CD8-positive, alpha-beta memory T cell (primary cell): ENCODE results near the gene GRIP1. TPM values are rescaled to one million over a fixed set of nuclear protein-coding genes. Genes with fewer than 3 reads are reported as not detected.
A peak's percentile ranks its signal among the peaks of the same experiment; 100 is the strongest.

ENCODE experiments used
- CTCF ChIA-PET: fragments of 350-600 bp; sonication (Branson Sonifier 250); formaldehyde crosslinking; loops from one replicate; lab custom pipeline; 2021; ENCODE audit warnings: antibody characterized with exemption; lab: Charles Lee
- POLR2A ChIA-PET: fragments of 350-600 bp; sonication (Branson Sonifier 250); formaldehyde crosslinking; loops from one replicate; lab custom pipeline; 2021; ENCODE audit warnings: antibody characterized with exemption; lab: Charles Lee
- DNase-seq, 5 donors: peaks; one replicate each; pipeline versions ENCODE4 v3.0.0 to v3.0.0-alpha.2; 2020 to 2022; ENCODE audit warnings: mixed read lengths in 1 of 5
- H3K27ac ChIP-seq: one replicate; pipeline ENCODE4 v1.7.0; 2013; ENCODE audit warnings: low read depth, mild to moderate bottlenecking, low read length, moderate library complexity
- H3K27me3 ChIP-seq: 2 replicates; pipeline ENCODE4 v1.7.0; 2013; ENCODE audit warnings: low read length, mild to moderate bottlenecking; ENCODE audit not compliant: insufficient read depth, poor library complexity, severe bottlenecking
- H3K36me3 ChIP-seq: 2 replicates; pipeline ENCODE4 v1.7.0; 2013; ENCODE audit warnings: mild to moderate bottlenecking, low read length, moderate library complexity; ENCODE audit not compliant: insufficient read depth
- H3K4me1 ChIP-seq: 2 replicates; pipeline ENCODE4 v1.7.0; 2013; ENCODE audit warnings: mild to moderate bottlenecking, low read length, moderate library complexity; ENCODE audit not compliant: insufficient read depth
- H3K4me3 ChIP-seq: 2 replicates; pipeline ENCODE4 v1.7.0; 2013; ENCODE audit warnings: mild to moderate bottlenecking, low read length
- H3K9me3 ChIP-seq: 2 replicates; pipeline ENCODE4 v1.7.0; 2013; ENCODE audit warnings: mild to moderate bottlenecking, low read length
- H3K27ac Mint-ChIP-seq, 8 donors: one replicate each; pipeline ENCODE4 v1.8.0; 2020 to 2021; ENCODE audit warnings: mixed read lengths in 8 of 8, mild to moderate bottlenecking in 6 of 8, inconsistent platforms in 3 of 8, moderate library complexity in 3 of 8
- H3K27me3 Mint-ChIP-seq, 2 donors: one replicate each; pipeline ENCODE4 v1.8.0; 2020 to 2021; ENCODE audit warnings: mixed read lengths in 2 of 2, mild to moderate bottlenecking in 1 of 2, moderate library complexity in 1 of 2
- H3K36me3 Mint-ChIP-seq, 3 donors: one replicate each; pipeline ENCODE4 v1.8.0; 2020 to 2021; ENCODE audit warnings: mixed read lengths in 3 of 3, inconsistent platforms in 1 of 3, mild to moderate bottlenecking in 1 of 3
- H3K4me1 Mint-ChIP-seq, 3 donors: one replicate each; pipeline ENCODE4 v1.8.0; 2020 to 2021; ENCODE audit warnings: mixed read lengths in 3 of 3, inconsistent platforms in 1 of 3, mild to moderate bottlenecking in 1 of 3
- H3K4me3 Mint-ChIP-seq, 7 donors: one replicate each; pipeline ENCODE4 v1.8.0; 2020 to 2021; ENCODE audit warnings: mixed read lengths in 7 of 7, mild to moderate bottlenecking in 6 of 7, moderate library complexity in 4 of 7, inconsistent platforms in 2 of 7
- H3K9me3 Mint-ChIP-seq, 5 donors: one replicate each; pipeline ENCODE4 v1.8.0; 2020 to 2022; ENCODE audit warnings: mixed read lengths in 5 of 5, mild to moderate bottlenecking in 3 of 5, moderate library complexity in 2 of 5, inconsistent platforms in 1 of 5
- polyA plus RNA-seq: library from polyadenylated mRNA; unstranded; fragments of 300-500 nt; fragmentation: Illumina TruSeq; gene quantifications from one replicate; pipeline ENCODE4 v1.2.3, GENCODE V29; 2021
- total RNA-seq, 2 experiments: library from RNA; stranded (reverse); gene quantifications; one replicate each; pipeline ENCODE4 v1.2.3, GENCODE V29; 2021

GRIP1 gene
- total and polyA plus RNA-seq, 3 experiments from 2014 or later: 0.31 to 1.5 (median 1.3) TPM

DNA sequence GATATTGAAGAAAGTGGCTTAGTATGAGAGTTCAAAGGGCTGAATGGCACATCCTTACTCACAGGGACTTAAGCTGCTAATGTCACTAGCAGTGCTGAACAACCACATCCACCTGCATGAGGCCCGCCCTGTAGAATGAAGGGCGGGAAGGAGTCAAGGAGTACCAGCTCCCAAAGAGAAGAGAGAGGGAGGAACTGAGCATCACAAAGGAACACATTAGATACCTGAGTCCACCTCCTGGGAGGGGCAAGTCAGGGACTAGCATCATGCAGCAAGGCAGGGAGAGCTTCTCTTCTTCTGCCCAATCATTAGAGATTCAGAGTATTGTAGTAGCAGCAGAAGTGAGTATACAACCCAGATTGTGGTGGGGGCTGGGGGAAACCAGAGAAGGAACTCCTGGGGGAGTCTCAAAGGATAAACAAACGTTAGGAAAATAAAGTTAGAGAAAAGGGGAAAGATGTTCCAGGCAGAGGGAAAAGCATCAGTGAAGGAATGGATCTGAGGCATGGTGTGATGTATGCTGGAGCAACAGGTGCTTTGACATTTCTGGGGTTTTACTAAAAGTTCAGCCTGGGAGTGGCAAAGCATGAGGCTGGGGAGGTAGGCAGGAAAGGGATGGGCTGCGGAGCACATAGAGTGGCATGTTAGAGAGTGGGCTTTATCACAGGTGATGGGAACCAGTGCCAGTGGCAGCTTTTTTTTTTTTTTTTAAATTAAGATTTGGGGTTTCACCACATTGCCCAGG, 21.0 kb upstream of the GRIP1 start:
- H3K9me3 Mint-ChIP-seq: peaks cover 0 to 2% (median 0%) of the 10 kb centered on the region in 5 donors
- H3K36me3 Mint-ChIP-seq: no peaks in the 10 kb centered on the region
- Histone ChIP-seq H3K27ac (no peak overlapping the region), H3K27me3 (no peaks in the 10 kb centered on the region), H3K4me1 (no peaks in the 10 kb centered on the region), H3K4me3 (no peak overlapping the region), H3K36me3 (no peaks in the 10 kb centered on the region), H3K9me3 (no peaks in the 10 kb centered on the region)
- peaks cover 20 to 48% of the 10 kb centered on the region in 2 donors for H3K27me3 Mint-ChIP-seq
- no peak for DNase-seq
- ChIA-PET CTCF (no interaction called here), POLR2A (no interaction called here)
- no peak overlapping the region for H3K4me3 Mint-ChIP-seq
- H3K4me1 Mint-ChIP-seq: peaks cover 4 to 15% (median 5%) of the 10 kb centered on the region in 3 donors
- no peak overlapping the region for H3K27ac Mint-ChIP-seq

DNA sequence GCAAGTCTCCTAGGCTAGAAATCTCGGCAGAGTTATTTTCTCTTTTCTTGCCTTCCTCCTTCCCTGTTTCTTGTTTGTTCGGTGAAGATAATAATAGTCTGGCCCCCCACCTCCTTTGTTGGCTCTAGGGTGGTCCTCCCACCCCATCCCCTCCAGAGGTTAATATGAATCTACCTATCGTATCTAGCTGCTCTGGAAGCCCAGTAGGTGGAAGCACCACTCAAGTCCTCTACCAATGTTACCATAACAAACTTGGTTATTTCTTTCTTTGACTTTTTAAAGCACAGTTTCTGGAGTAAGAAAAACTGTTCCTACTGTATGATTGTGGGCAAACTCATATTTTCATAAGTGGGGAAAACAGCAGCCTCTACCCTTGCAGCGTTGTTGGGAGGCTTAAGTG, 19.7 kb upstream of the GRIP1 start:
- H3K4me3 Mint-ChIP-seq: no peak overlapping the region
- no peaks in the 10 kb centered on the region for H3K36me3 Mint-ChIP-seq
- Histone ChIP-seq H3K36me3 (no peaks in the 10 kb centered on the region), H3K9me3 (no peaks in the 10 kb centered on the region), H3K4me3 (no peak overlapping the region), H3K27me3 (no peaks in the 10 kb centered on the region), H3K4me1 (no peaks in the 10 kb centered on the region), H3K27ac (no peak overlapping the region)
- CTCF ChIA-PET: interaction anchor here (1.6 to 2.2 kb wide), 2 partner anchors 11 to 429 kb away, joined by 4 to 7 read pairs; no protein-coding TSS in a partner anchor
- peaks cover 0 to 2% (median 0%) of the 10 kb centered on the region in 5 donors for H3K9me3 Mint-ChIP-seq
- H3K4me1 Mint-ChIP-seq: peaks cover 4 to 15% (median 5%) of the 10 kb centered on the region in 3 donors
- H3K27ac Mint-ChIP-seq: no peak overlapping the region
- POLR2A ChIA-PET: no interaction called here
- peaks cover 19 to 44% of the 10 kb centered on the region in 2 donors for H3K27me3 Mint-ChIP-seq
- no peak for DNase-seq

DNA sequence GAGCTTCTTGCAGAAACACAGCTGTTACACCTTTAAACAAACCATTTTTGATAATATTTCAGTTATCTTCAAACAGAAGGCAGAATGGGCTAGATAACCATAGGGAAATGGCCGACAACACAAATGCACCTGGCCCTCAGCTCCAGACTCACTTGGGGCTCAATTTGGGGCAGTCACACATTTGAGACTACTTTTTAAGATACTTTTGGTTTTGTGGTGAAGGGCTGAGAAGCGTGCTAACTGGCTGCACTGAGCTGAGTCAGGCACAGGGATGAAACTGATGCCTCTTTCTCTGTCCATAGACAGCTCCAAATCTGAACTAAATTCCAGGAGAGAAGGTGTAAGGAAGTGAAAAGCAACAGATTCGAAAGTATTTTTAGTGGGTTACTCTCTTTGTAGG, 18.5 kb upstream of the GRIP1 start:
- Histone ChIP-seq H3K4me1 (no peaks in the 10 kb centered on the region), H3K27me3 (no peaks in the 10 kb centered on the region), H3K9me3 (no peaks in the 10 kb centered on the region), H3K4me3 (no peak overlapping the region), H3K36me3 (no peaks in the 10 kb centered on the region), H3K27ac (no peak overlapping the region)
- peak overlapping the region in 2 of 8 donors; percentile 12 to 31 for H3K27ac Mint-ChIP-seq
- ChIA-PET CTCF (interaction anchor here (1.6 to 2.2 kb wide), 2 partner anchors 12 to 427 kb away, joined by 4 to 7 read pairs; no protein-coding TSS in a partner anchor), POLR2A (interaction anchor here (0.5 kb wide), 1 partner anchor 1594 kb away, joined by 3 read pairs; no protein-coding TSS in a partner anchor)
- H3K36me3 Mint-ChIP-seq: no peaks in the 10 kb centered on the region
- DNase-seq: no peak
- peaks cover 0 to 2% (median 0%) of the 10 kb centered on the region in 5 donors for H3K9me3 Mint-ChIP-seq
- H3K27me3 Mint-ChIP-seq: peaks cover 11 to 32% of the 10 kb centered on the region in 2 donors
- no peak overlapping the region for H3K4me3 Mint-ChIP-seq
- peaks cover 4 to 15% (median 5%) of the 10 kb centered on the region in 3 donors for H3K4me1 Mint-ChIP-seq

GRCh38 chr12:66694666-66695613, 16.1 kb upstream of the GRIP1 start:
- no peak overlapping the region for H3K27ac ChIP-seq
- ChIA-PET CTCF (interaction anchor here (1.3 to 2.6 kb wide), 3 partner anchors 9 to 428 kb away, joined by 3 to 6 read pairs (median 4); no protein-coding TSS in a partner anchor), POLR2A (no interaction called here)
- H3K9me3 ChIP-seq: no peaks in the 10 kb centered on the region
- no peaks in the 10 kb centered on the region for H3K27me3 ChIP-seq
- H3K27me3 Mint-ChIP-seq: peaks cover 5 to 23% of the 10 kb centered on the region in 2 donors
- H3K4me3 Mint-ChIP-seq: no peak overlapping the region
- H3K9me3 Mint-ChIP-seq: peaks cover 0 to 2% (median 0%) of the 10 kb centered on the region in 5 donors
- H3K36me3 ChIP-seq: no peaks in the 10 kb centered on the region
- no peaks in the 10 kb centered on the region for H3K36me3 Mint-ChIP-seq
- H3K4me1 Mint-ChIP-seq: peaks cover 4 to 15% (median 5%) of the 10 kb centered on the region in 3 donors
- no peak for DNase-seq
- H3K4me1 ChIP-seq: no peaks in the 10 kb centered on the region
- no peak overlapping the region for H3K4me3 ChIP-seq
- no peak overlapping the region for H3K27ac Mint-ChIP-seq

- H3K9me3 Mint-ChIP-seq: no peaks in the 10 kb centered on the region
- peaks cover 2 to 21% of the 10 kb centered on the region in 2 donors for H3K27me3 Mint-ChIP-seq
- no peaks in the 10 kb centered on the region for H3K36me3 Mint-ChIP-seq
- no peaks in the 10 kb centered on the region for H3K9me3 ChIP-seq
- DNase-seq: peak in 2 of 5 donors; percentile 24 to 45
- H3K27ac Mint-ChIP-seq: no peak overlapping the region
- POLR2A ChIA-PET: no interaction called here
- peaks cover 4 to 15% (median 5%) of the 10 kb centered on the region in 3 donors for H3K4me1 Mint-ChIP-seq
- H3K27ac ChIP-seq: no peak overlapping the region
- no peak overlapping the region for H3K4me3 ChIP-seq
- CTCF ChIA-PET: interaction anchor here (1.3 to 2.6 kb wide), 2 partner anchors 8 to 427 kb away, joined by 4 to 6 read pairs; no protein-coding TSS in a partner anchor
- no peaks in the 10 kb centered on the region for H3K4me1 ChIP-seq
- no peaks in the 10 kb centered on the region for H3K27me3 ChIP-seq
- H3K4me3 Mint-ChIP-seq: no peak overlapping the region
- H3K36me3 ChIP-seq: no peaks in the 10 kb centered on the region
These were observed 15.1 kb upstream of the GRIP1 start for GRCh38 chr12:66693901-66694513.

DNA sequence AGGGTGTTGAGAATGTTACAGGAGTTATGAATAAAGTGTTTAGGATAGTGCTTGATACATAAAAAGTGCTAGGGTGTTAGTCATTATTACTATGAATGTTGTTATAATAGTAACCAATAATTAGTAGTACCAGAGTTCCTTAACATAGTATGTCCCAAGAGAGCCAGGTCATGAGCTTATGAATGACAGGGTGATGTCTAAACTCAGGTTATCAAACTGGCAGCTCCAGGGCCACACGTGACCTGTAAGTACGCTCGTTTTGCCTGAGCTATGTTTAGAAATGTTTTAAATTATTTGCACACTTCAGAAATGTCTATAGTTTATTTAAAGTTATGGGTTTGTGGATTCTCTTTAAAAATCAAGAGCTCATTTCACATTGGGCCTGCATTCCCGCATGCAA, 14.1 kb upstream of the GRIP1 start:
- DNase-seq: no peak
- no peak overlapping the region for H3K4me3 ChIP-seq
- H3K27me3 ChIP-seq: no peaks in the 10 kb centered on the region
- peaks cover 5 to 28% of the 10 kb centered on the region in 2 donors for H3K27me3 Mint-ChIP-seq
- H3K27ac Mint-ChIP-seq: no peak overlapping the region
- H3K36me3 Mint-ChIP-seq: no peaks in the 10 kb centered on the region
- H3K36me3 ChIP-seq: no peaks in the 10 kb centered on the region
- no peaks in the 10 kb centered on the region for H3K4me1 ChIP-seq
- peaks cover 0 to 8% (median 2%) of the 10 kb centered on the region in 3 donors for H3K4me1 Mint-ChIP-seq
- ChIA-PET POLR2A (no interaction called here), CTCF (interaction anchor here (0.9 to 1.1 kb wide), 2 partner anchors 16 to 423 kb away, joined by 3 to 8 read pairs; no protein-coding TSS in a partner anchor)
- H3K4me3 Mint-ChIP-seq: no peak overlapping the region
- H3K9me3 ChIP-seq: no peaks in the 10 kb centered on the region
- H3K27ac ChIP-seq: no peak overlapping the region
- no peaks in the 10 kb centered on the region for H3K9me3 Mint-ChIP-seq

DNA sequence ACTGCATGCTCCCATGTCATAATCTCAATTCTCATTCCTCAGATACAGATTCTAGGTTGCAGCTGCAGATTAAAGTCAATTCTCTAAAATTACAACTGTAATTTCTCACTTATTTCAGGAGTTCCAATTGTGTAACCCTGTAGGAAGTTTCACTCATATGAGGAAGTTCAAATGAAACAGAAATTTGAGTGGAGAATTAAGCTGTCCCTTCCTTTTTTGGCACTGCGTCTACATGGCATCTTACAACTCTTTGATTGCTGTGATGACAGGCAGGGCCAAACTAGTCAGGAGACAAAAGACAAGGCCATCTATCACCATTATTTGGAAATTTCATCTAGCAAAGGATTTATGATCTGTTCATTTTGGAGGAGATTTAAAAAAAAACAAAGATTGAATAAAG, 13.3 kb upstream of the GRIP1 start:
- no peaks in the 10 kb centered on the region for H3K36me3 Mint-ChIP-seq
- no peak overlapping the region for H3K4me3 Mint-ChIP-seq
- H3K9me3 Mint-ChIP-seq: no peaks in the 10 kb centered on the region
- Histone ChIP-seq H3K27ac (no peak overlapping the region), H3K4me3 (no peak overlapping the region), H3K27me3 (no peaks in the 10 kb centered on the region), H3K4me1 (no peaks in the 10 kb centered on the region), H3K9me3 (no peaks in the 10 kb centered on the region), H3K36me3 (no peaks in the 10 kb centered on the region)
- DNase-seq: no peak
- ChIA-PET POLR2A (no interaction called here), CTCF (interaction anchor here (1.0 kb wide), 1 partner anchor 16 kb away, joined by 4 read pairs; no protein-coding TSS in a partner anchor)
- H3K4me1 Mint-ChIP-seq: peaks cover 0 to 1% (median 0%) of the 10 kb centered on the region in 3 donors
- no peak overlapping the region for H3K27ac Mint-ChIP-seq
- H3K27me3 Mint-ChIP-seq: peaks cover 5 to 31% of the 10 kb centered on the region in 2 donors
